OCI-LY3 (cell line): ENCODE results near the gene NEIL1.

ENCODE experiments used
- H2AFZ ChIP-seq: fragments of 200-600, 300-600 bp; shearing (Covaris generic); 2 replicates; pipeline ENCODE4 v1.6.0; 2014; ENCODE audit warnings: antibody characterized with exemption, low read depth, low read length
- H3K27ac ChIP-seq: fragments of 200-600, 300-600 bp; sonication (generic); 2 replicates; pipeline ENCODE4 v1.5.1; 2014; ENCODE audit warnings: mild to moderate bottlenecking, low read length, moderate library complexity, mixed read lengths
- H3K27me3 ChIP-seq: fragments of 200-600, 300-600 bp; sonication (generic); 2 replicates; pipeline ENCODE4 v1.6.1; 2014; ENCODE audit warnings: low read depth, low read length, mixed read lengths
- H3K36me3 ChIP-seq: fragments of 200-600, 300-600 bp; sonication (generic); replicated peaks from 2 replicates; pipeline ENCODE3; 2014; ENCODE audit warnings: low read depth, low read length, mixed read lengths
- H3K4me1 ChIP-seq: fragments of 300-600, 200-600 bp; sonication (generic); 2 replicates; pipeline ENCODE4 v1.6.1; 2014; ENCODE audit warnings: low read length, mixed read lengths
- H3K4me2 ChIP-seq: fragments of 200-600, 300-600 bp; sonication (generic); 2 replicates; pipeline ENCODE4 v1.6.1; 2014; ENCODE audit warnings: low read length, mixed read lengths
- H3K4me3 ChIP-seq: fragments of 300-600, 200-600 bp; sonication (generic); 2 replicates; pipeline ENCODE4 v1.5.1; 2014; ENCODE audit warnings: antibody characterized with exemption, mild to moderate bottlenecking, low read length, moderate library complexity
- H3K79me2 ChIP-seq: fragments of 300-600, 200-600 bp; shearing (Covaris generic); 2 replicates; pipeline ENCODE4 v1.6.1; 2014; ENCODE audit warnings: mild to moderate bottlenecking, low read length, mixed read lengths
- H3K9ac ChIP-seq: fragments of 300-600, 200-600 bp; shearing (Covaris generic); 2 replicates; pipeline ENCODE4 v1.6.0; 2014; ENCODE audit warnings: mild to moderate bottlenecking, low read length, moderate library complexity
- H3K9me3 ChIP-seq: fragments of 200-600, 300-600 bp; shearing (Covaris generic); 2 replicates; pipeline ENCODE4 v1.6.1; 2014; ENCODE audit warnings: low read length, mixed read lengths; ENCODE audit not compliant: insufficient read depth
- H4K20me1 ChIP-seq: fragments of 200-600, 300-600 bp; sonication (generic); 2 replicates; pipeline ENCODE4 v1.6.1; 2016; ENCODE audit warnings: low read length, mixed read lengths; ENCODE audit not compliant: insufficient read depth
- EZH2phosphoT487 ChIP-seq: fragments of 200-600 bp; shearing (Covaris generic); IDR thresholded peaks from 2 replicates; pipeline ENCODE4 v1.6.1; 2018; ENCODE audit warnings: antibody characterized with exemption, mixed run types, low read depth
- TF ChIP-seq, protein P1 (sequence below): fragments of 200-600, 300-600 bp; sonication (generic); IDR thresholded peaks from 2 replicates; pipeline ENCODE4 v1.5.1; 2014; ENCODE audit warnings: antibody characterized with exemption, low read length, low read depth

NEIL1 gene

DNA sequence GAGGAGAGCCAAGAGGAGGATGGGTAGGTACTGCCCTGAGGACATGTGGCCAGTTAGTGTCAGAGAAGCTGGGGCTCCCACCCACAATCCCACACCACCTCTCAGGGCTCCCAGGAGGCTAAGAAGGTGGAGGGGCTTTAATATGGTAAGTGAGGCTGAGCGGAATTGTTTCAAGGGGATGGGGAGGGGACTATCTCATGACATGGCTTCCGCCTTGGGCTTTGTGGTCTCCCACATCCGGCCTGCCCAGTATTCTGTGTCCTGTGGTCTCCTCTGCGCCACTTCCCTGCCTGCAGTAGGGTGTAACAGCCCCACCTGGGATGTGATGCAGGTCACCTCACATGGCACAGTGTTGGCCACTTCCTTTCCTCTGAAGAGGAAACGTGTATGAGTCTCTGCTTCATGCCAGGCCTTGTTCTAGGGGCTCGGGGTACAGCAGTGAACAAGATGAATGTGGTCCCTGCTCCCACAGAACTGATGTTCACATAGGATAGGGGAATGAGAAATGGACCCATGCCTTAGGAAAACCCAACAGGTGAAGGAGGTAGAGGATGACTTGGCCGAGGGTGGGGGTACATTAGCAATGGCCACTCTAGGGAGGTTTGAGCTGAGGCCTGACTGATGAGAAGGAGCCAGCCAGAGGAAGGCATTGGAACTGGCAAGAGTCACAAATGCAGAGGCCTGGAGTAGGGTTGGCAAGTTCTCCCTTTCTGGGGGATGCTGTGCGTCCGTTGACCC, 3.2 kb downstream of the NEIL1 start:
- no peak overlapping the region for H3K27ac ChIP-seq
- no peak overlapping the region for H3K4me2 ChIP-seq
- no peak overlapping the region for H2AFZ ChIP-seq
- H3K36me3 ChIP-seq, result no peaks in the 10 kb centered on the region
- H3K9me3 ChIP-seq, result no peaks in the 10 kb centered on the region
- TF ChIP-seq, protein P1, sequence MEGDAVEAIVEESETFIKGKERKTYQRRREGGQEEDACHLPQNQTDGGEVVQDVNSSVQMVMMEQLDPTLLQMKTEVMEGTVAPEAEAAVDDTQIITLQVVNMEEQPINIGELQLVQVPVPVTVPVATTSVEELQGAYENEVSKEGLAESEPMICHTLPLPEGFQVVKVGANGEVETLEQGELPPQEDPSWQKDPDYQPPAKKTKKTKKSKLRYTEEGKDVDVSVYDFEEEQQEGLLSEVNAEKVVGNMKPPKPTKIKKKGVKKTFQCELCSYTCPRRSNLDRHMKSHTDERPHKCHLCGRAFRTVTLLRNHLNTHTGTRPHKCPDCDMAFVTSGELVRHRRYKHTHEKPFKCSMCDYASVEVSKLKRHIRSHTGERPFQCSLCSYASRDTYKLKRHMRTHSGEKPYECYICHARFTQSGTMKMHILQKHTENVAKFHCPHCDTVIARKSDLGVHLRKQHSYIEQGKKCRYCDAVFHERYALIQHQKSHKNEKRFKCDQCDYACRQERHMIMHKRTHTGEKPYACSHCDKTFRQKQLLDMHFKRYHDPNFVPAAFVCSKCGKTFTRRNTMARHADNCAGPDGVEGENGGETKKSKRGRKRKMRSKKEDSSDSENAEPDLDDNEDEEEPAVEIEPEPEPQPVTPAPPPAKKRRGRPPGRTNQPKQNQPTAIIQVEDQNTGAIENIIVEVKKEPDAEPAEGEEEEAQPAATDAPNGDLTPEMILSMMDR, result no peak
- TF ChIP-seq EZH2phosphoT487, result no peak
- no peaks in the 10 kb centered on the region for H3K27me3 ChIP-seq
- no peaks in the 10 kb centered on the region for H3K79me2 ChIP-seq
- H3K9ac ChIP-seq, result no peak overlapping the region
- H4K20me1 ChIP-seq, result no peaks in the 10 kb centered on the region
- H3K4me3 ChIP-seq, result no peak overlapping the region
- peaks cover 5% of the 10 kb centered on the region; the same call in 1 of the 2 replicates for H3K4me1 ChIP-seq

DNA sequence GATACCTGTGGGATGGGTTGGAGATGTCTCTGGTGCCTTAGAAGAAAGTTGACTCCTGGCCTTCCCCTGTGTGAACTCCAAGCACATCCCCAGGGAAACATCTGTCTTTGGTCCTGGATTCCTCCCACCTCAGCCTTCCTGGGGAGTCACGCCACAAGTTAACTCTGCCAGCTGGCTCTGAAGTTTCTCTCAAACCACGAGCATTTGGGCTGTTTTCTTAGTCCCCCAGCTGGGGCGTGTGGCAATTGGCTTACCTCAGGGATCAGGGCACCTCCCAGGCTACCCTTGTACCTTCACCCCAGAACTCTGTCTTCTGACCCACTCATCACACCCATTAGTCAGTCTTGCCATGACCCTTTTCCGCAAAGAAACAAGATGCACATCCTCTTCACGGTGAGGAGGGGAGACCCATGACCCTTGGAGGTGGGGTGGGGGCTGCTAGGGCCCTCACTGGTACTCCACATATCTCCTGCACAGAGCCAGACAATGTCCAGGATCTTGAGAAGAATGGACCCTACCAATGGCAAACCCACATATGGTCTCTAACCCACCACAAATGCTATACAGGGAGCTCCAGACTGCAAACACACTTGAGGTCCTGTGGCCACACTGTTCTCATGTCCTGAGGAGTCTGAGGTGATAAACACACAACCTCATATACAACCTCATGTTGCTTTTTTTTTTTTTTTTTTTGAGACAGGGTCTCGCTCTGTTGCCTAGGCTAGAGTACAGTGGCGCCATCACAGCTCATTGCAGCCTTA, 3.9 kb downstream of the NEIL1 start:
- Histone ChIP-seq H3K36me3 (no peaks in the 10 kb centered on the region), H3K4me1 (peaks cover 5% of the 10 kb centered on the region; the same call in 1 of the 2 replicates), H3K9ac (no peak overlapping the region), H3K27ac (no peak overlapping the region), H3K9me3 (no peaks in the 10 kb centered on the region), H3K79me2 (no peaks in the 10 kb centered on the region), H2AFZ (no peak overlapping the region), H3K4me2 (no peak overlapping the region), H4K20me1 (no peaks in the 10 kb centered on the region), H3K27me3 (no peaks in the 10 kb centered on the region), H3K4me3 (no peak overlapping the region)
- TF ChIP-seq, protein P1, result no peak
- TF ChIP-seq EZH2phosphoT487, result no peak

DNA sequence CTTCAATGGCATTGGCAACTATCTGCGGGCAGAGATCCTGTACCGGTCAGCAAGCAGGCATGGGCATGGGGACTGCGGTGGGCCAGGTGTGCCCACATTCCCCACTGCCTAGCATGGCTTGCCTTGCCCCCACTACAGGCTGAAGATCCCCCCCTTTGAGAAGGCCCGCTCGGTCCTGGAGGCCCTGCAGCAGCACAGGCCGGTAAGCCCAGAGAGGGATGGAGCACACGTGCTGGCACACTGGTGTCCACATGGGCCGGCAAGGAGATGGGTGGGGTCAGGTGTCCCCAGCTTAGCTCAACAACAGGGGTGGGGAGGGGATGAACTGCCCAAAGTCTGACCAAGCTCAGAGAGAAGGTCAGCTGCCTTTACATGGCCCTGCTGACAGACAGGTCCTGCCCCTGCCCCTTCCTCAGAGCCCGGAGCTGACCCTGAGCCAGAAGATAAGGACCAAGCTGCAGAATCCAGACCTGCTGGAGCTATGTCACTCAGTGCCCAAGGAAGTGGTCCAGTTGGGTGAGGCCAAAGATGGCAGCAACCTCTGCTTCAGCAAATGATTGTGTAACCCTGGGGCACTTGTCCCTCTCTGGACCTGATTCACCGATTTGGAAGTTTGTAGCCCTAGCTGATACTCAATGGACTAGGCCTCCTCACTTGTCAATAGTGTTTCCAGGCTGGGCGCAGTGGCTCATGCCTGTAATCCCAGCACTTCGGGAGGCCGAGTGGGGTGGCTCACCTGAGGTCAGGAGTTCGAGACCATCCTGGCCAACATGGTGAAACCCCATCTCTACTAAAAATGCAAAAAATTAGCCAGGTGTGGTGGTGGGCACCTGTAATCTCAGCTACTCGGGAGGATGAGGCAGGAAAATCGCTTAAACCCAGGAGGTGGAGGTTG, 5.6 kb downstream of the NEIL1 start:
- H3K27me3 ChIP-seq, result no peaks in the 10 kb centered on the region
- H3K4me1 ChIP-seq, result peaks cover 5% of the 10 kb centered on the region; the same call in 1 of the 2 replicates
- no peak overlapping the region for H3K9ac ChIP-seq
- H2AFZ ChIP-seq, result no peak overlapping the region
- no peak for TF ChIP-seq EZH2phosphoT487
- TF ChIP-seq, protein P1, result no peak
- H3K9me3 ChIP-seq, result no peaks in the 10 kb centered on the region
- no peaks in the 10 kb centered on the region for H4K20me1 ChIP-seq
- H3K36me3 ChIP-seq, result peaks cover 6% of the 10 kb centered on the region
- no peaks in the 10 kb centered on the region for H3K79me2 ChIP-seq
- no peak overlapping the region for H3K4me3 ChIP-seq
- H3K27ac ChIP-seq, result no peak overlapping the region
- H3K4me2 ChIP-seq, result no peak overlapping the region
